HepG2 (cell line): Measurements from ENCODE around the gene PPP4C. TPM values are rescaled to one million over a fixed set of nuclear protein-coding genes. Genes with fewer than 3 reads are reported as not detected.

Source experiments
- ELF3 ChIP-seq: IDR thresholded peaks from 2 replicates; pipeline ENCODE4 v1.6.1; 2016; ENCODE audit warnings: missing genetic modification reagents, missing compliant biosample characterization
- FOXK1 ChIP-seq: sonication (generic); formaldehyde crosslinking; IDR thresholded peaks from 2 replicates; pipeline ENCODE4 v1.4.0; 2020; ENCODE audit warnings: low read depth, missing genetic modification reagents, borderline replicate concordance
- HNF1B ChIP-seq: sonication (generic); formaldehyde crosslinking; IDR thresholded peaks from 2 replicates; pipeline ENCODE4 v1.5.1; 2020; ENCODE audit warnings: mild to moderate bottlenecking, moderate library complexity, missing genetic modification reagents
- KLF12 ChIP-seq: sonication (generic); formaldehyde crosslinking; IDR thresholded peaks from 2 replicates; pipeline ENCODE4 v1.4.0; 2020; ENCODE audit warnings: missing genetic modification reagents, borderline replicate concordance
- PHB2 ChIP-seq: fragments of 450-650 bp; IDR thresholded peaks from 2 replicates; pipeline ENCODE4 v1.6.1; 2018; ENCODE audit not compliant: partially characterized antibody
- RCOR2 ChIP-seq: IDR thresholded peaks from 2 replicates; pipeline ENCODE4 v1.6.1; 2016; ENCODE audit warnings: missing biosample characterization, missing genetic modification reagents
- REPIN1 ChIP-seq: sonication (generic); formaldehyde crosslinking; IDR thresholded peaks from 2 replicates; pipeline ENCODE4 v1.8.0; 2022; ENCODE audit warnings: missing genetic modification reagents, low read depth, mild to moderate bottlenecking, borderline replicate concordance
- THAP11 ChIP-seq: IDR thresholded peaks from 2 replicates; pipeline ENCODE4 v1.6.1; 2016; ENCODE audit warnings: missing biosample characterization, missing genetic modification reagents
- ZFP1 ChIP-seq: IDR thresholded peaks from 2 replicates; pipeline ENCODE4 v1.6.1; 2016
- ZFP36L1 ChIP-seq: sonication (generic); formaldehyde crosslinking; IDR thresholded peaks from 2 replicates; pipeline ENCODE4 v1.8.0; 2022; ENCODE audit warnings: mild to moderate bottlenecking, missing genetic modification reagents, moderate library complexity
- ZHX1 ChIP-seq: sonication (generic); formaldehyde crosslinking; IDR thresholded peaks from 2 replicates; pipeline ENCODE4 v1.8.1; 2022; ENCODE audit warnings: low read depth, mild to moderate bottlenecking, missing genetic modification reagents
- ZMAT5 ChIP-seq: sonication (generic); formaldehyde crosslinking; IDR thresholded peaks from 2 replicates; pipeline ENCODE4 v1.5.0; 2020; ENCODE audit warnings: mild to moderate bottlenecking, low read depth, missing genetic modification reagents, borderline replicate concordance
- ZNF280D ChIP-seq: sonication (generic); formaldehyde crosslinking; IDR thresholded peaks from 2 replicates; pipeline ENCODE4 v1.5.1; 2020; ENCODE audit warnings: mild to moderate bottlenecking, missing genetic modification reagents
- ZNF597 ChIP-seq: sonication (generic); formaldehyde crosslinking; IDR thresholded peaks from 2 replicates; pipeline ENCODE4 v1.5.0; 2020; ENCODE audit warnings: missing genetic modification reagents
- ZNF720 ChIP-seq: sonication (generic); formaldehyde crosslinking; IDR thresholded peaks from 2 replicates; pipeline ENCODE4 v1.4.0; 2020; ENCODE audit warnings: missing genetic modification reagents
- ZNF770 ChIP-seq: sonication (generic); formaldehyde crosslinking; IDR thresholded peaks from 2 replicates; pipeline ENCODE4 v1.5.0; 2020; ENCODE audit warnings: mild to moderate bottlenecking, missing genetic modification reagents
- ZSCAN30 ChIP-seq: sonication (generic); formaldehyde crosslinking; IDR thresholded peaks from 2 replicates; pipeline ENCODE4 v1.5.0; 2020; ENCODE audit warnings: mild to moderate bottlenecking, missing genetic modification reagents
- polyA plus RNA-seq, 8 experiments: library from polyadenylated mRNA; depleted of rRNA in 3 of 8; stranded (reverse) in 7 of 8; unstranded in 1 of 8; fragments of >200 nt; fragmentation: Illumina TruSeq in 4 of 8; extraction: Trizol in 4 of 8; gene quantifications; 2 replicates each; pipeline versions ENCODE4 v1.2.1 to v1.2.3, GENCODE V29; 2011 to 2016; ENCODE audit warnings: low read depth in 4 of 8, missing spikeins in 1 of 8, mixed read lengths in 1 of 8; ENCODE audit not compliant: insufficient read depth in 1 of 8
- total RNA-seq, 5 experiments: library from RNA; depleted of rRNA; stranded (reverse); fragments of >200 nt; fragmentation: Illumina TruSeq; extraction: Trizol; gene quantifications; 2 replicates each; pipeline ENCODE4 v1.2.3, GENCODE V29; 2016; ENCODE audit warnings: low read depth in 1 of 5

The PPP4C gene
- total and polyA plus RNA-seq, 2 of the 13 experiments (the other 11 are each of a cell fraction or from before 2014, with no cell fraction given): 176 to 220 TPM

- peak; percentile 67; the same call in 1 of the 2 replicates for TF ChIP-seq HNF1B
- peak; percentile 67; the same call in 1 of the 2 replicates for TF ChIP-seq ZFP36L1
- TF ChIP-seq ZNF280D (CRISPR knock-in tag): peak; percentile 87; the same call in 1 of the 2 replicates
- peak; percentile 35; the same call in 1 of the 2 replicates for TF ChIP-seq REPIN1 (CRISPR knock-in tag)
- 0 out of 2 replicates have a peak, but pooled peaks have one; percentile 82 for TF ChIP-seq ZHX1 (CRISPR knock-in tag)
- peak; percentile 46; the same call in 1 of the 2 replicates for TF ChIP-seq KLF12 (CRISPR knock-in tag)
- TF ChIP-seq ZNF720 (CRISPR knock-in tag): no peak
- TF ChIP-seq RCOR2 (CRISPR knock-in tag): peak; percentile 89; the same call in 1 of the 2 replicates
- TF ChIP-seq ZNF597: no peak
- TF ChIP-seq ZNF770: peak; percentile 74
- TF ChIP-seq ZSCAN30 (CRISPR knock-in tag): no peak
- no peak for TF ChIP-seq PHB2
- TF ChIP-seq ZMAT5 (CRISPR knock-in tag): no peak
- no peak for TF ChIP-seq ZFP1 (CRISPR knock-in tag)
- TF ChIP-seq ELF3 (CRISPR knock-in tag): peak; percentile 58; the same call in 1 of the 2 replicates
- TF ChIP-seq FOXK1 (CRISPR knock-in tag): no peak
- peak; percentile 60; the same call in 1 of the 2 replicates for TF ChIP-seq THAP11
Measured at GRCh38 chr16:30112197-30113030, 36.6 kb downstream of the PPP4C start (continued).
